ENCODE results near the gene KLHL36. TPM values are rescaled to one million over a fixed set of nuclear protein-coding genes. Genes with fewer than 3 reads are reported as not detected.

The KLHL36 gene
- total and polyA plus RNA-seq, 9 of the 15 experiments (the other 6 are each of a cell fraction or from before 2014, with no cell fraction given) = 2.1 to 51.2 (median 18.5) TPM

DNA sequence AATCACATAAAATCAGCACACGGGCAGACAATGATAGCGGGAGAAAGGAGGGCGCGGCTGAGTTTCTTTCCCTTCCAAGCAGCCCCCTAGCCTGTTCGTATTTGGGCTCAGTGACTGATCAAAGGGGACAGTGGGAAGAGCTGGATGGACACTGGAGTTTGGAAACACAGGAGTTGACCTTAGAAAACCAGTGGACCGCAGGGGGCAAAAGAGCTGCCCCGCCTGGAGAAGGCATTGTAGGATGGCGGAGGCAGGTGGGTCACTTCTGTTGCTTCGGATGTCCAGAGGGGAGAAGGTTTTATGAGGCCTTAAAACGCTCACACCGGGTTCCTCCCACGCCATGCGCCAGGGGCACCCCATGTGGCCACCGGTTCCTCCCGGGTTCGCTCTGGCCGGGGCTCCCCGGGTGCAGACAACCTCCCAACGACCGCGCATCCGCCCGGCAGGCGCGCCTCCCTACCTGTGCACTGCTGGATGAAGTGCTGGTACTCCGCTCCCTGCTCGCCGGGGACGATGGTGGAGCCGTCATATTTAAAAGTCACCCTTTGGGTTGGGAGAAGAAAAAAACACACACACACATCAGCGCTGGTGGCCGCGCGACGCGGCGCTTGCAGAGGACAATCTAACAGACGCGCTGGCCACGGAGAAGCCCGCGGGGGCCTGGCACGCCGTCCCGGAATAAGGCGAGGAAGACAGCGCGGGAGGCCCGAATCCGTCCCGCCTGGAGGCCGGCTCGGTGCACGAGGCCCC lies 31.1 kb upstream of the KLHL36 start (continued):
- TF ChIP-seq, protein P1, sequence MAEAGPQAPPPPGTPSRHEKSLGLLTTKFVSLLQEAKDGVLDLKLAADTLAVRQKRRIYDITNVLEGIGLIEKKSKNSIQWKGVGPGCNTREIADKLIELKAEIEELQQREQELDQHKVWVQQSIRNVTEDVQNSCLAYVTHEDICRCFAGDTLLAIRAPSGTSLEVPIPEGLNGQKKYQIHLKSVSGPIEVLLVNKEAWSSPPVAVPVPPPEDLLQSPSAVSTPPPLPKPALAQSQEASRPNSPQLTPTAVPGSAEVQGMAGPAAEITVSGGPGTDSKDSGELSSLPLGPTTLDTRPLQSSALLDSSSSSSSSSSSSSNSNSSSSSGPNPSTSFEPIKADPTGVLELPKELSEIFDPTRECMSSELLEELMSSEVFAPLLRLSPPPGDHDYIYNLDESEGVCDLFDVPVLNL (CRISPR knock-in tag; IDR thresholded peaks at IDR 0.05; ENCODE audit: low read depth) = peak; percentile 68; the same call in 1 of the 2 replicates
- TF ChIP-seq CBFB (CRISPR knock-in tag; IDR thresholded peaks at IDR 0.05) (no peak), NR2C1 (IDR thresholded peaks at IDR 0.05) (no peak), NR2C1 (tag; IDR thresholded peaks at IDR 0.05) (no peak), ZBTB17 (CRISPR knock-in tag; IDR thresholded peaks at IDR 0.05) (no peak), ZKSCAN3 (CRISPR knock-in tag; IDR thresholded peaks at IDR 0.05) (no peak), DPF2 (IDR thresholded peaks at IDR 0.05) (no peak), NR2F6 (CRISPR knock-in tag; IDR thresholded peaks at IDR 0.05) (no peak), ETV6 (IDR thresholded peaks at IDR 0.05; ENCODE audit: borderline replicate concordance in 1 of 2, low read depth in 2 of 2, low read length in 1 of 2) (no peak), ETV6 (CRISPR knock-in tag; IDR thresholded peaks at IDR 0.05; ENCODE audit: borderline replicate concordance) (no peak), ZKSCAN1 (IDR thresholded peaks at IDR 0.05; ENCODE audit: low read depth, low read length) (no peak), ZNF445 (CRISPR knock-in tag; IDR thresholded peaks at IDR 0.05; ENCODE audit: low read depth) (no peak), IFI16 (CRISPR knock-in tag; IDR thresholded peaks at IDR 0.05) (no peak), NRF1 (conservative IDR thresholded peaks at IDR 0.05 in 1 of 2, IDR thresholded peaks at IDR 0.05 in 1 of 2) (0 out of 4 replicates have a peak, but pooled peaks of 1 of the 2 experiments have one; percentile 18), FIP1L1 (IDR thresholded peaks at IDR 0.05; ENCODE audit: low read depth, low read length, poor library complexity, severe bottlenecking) (peak; percentile 84), HMG20A (CRISPR knock-in tag; conservative IDR thresholded peaks at IDR 0.05) (no peak), PRMT5 (CRISPR knock-in tag; IDR thresholded peaks at IDR 0.05) (peak; percentile 40; the same call in 1 of the 2 replicates), MYC (IDR thresholded peaks at IDR 0.05; ENCODE audit: low read depth, low read length) (no peak), MYC (CRISPR knock-in tag; IDR thresholded peaks at IDR 0.05; ENCODE audit: borderline replicate concordance, low read depth) (no peak)
- TF ChIP-seq, protein P2, sequence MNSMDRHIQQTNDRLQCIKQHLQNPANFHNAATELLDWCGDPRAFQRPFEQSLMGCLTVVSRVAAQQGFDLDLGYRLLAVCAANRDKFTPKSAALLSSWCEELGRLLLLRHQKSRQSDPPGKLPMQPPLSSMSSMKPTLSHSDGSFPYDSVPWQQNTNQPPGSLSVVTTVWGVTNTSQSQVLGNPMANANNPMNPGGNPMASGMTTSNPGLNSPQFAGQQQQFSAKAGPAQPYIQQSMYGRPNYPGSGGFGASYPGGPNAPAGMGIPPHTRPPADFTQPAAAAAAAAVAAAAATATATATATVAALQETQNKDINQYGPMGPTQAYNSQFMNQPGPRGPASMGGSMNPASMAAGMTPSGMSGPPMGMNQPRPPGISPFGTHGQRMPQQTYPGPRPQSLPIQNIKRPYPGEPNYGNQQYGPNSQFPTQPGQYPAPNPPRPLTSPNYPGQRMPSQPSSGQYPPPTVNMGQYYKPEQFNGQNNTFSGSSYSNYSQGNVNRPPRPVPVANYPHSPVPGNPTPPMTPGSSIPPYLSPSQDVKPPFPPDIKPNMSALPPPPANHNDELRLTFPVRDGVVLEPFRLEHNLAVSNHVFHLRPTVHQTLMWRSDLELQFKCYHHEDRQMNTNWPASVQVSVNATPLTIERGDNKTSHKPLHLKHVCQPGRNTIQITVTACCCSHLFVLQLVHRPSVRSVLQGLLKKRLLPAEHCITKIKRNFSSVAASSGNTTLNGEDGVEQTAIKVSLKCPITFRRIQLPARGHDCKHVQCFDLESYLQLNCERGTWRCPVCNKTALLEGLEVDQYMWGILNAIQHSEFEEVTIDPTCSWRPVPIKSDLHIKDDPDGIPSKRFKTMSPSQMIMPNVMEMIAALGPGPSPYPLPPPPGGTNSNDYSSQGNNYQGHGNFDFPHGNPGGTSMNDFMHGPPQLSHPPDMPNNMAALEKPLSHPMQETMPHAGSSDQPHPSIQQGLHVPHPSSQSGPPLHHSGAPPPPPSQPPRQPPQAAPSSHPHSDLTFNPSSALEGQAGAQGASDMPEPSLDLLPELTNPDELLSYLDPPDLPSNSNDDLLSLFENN (IDR thresholded peaks at IDR 0.05; ENCODE audit: low read depth in 2 of 2, low read length in 2 of 2) = no peak
